Measurements from ENCODE around the gene TMEM151B. TPM values are rescaled to one million over a fixed set of nuclear protein-coding genes. Genes with fewer than 3 reads are reported as not detected.

Gene TMEM151B
- total RNA-seq, 1 donor from 2014 or later = 0.09 TPM

DNA sequence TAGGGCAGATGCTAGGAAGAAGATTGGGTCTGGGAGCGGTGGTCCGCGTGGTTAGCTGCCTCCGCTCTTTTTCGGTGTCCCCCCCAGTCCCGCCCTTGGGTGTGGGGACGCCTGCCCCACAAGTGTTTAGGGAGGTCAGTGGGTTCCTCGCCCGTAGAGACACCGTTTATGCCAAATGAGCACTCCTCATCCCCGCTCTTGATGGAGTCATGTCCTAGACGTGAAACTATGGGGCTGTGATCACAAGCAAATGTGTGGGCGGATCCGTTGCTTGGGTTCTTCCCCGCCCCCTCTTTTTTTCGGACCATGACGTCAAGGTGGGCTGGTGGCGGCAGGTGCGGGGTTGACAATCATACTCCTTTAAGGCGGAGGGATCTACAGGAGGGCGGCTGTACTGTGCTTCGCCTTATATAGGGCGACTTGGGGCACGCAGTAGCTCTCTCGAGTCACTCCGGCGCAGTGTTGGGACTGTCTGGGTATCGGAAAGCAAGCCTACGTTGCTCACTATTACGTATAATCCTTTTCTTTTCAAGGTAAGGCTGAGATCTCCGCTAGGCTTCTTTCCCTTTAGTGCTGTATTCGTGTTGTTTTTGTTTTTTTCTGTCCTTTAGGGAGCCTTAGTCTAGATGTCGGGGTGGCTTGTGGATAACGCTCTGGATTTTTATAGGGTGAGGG lies 23.4 kb upstream of the TMEM151B start, which contains the start of gene HSP90AB1:
TSS of gene HSP90AB1 (plus strand) at position 439 of the 675 bp plus-strand sequence. CDS start 1,529 bp downstream, outside the sequence.
- FAIRE-seq = no peak
- H3K27me3 Mint-ChIP-seq (ENCODE audit: low read depth, unreplicated experiment) = no peaks in the 10 kb centered on the region
- H3K27me3 ChIP-seq (ENCODE audit: insufficient read depth, low read length) = no peaks in the 10 kb centered on the region

DNA sequence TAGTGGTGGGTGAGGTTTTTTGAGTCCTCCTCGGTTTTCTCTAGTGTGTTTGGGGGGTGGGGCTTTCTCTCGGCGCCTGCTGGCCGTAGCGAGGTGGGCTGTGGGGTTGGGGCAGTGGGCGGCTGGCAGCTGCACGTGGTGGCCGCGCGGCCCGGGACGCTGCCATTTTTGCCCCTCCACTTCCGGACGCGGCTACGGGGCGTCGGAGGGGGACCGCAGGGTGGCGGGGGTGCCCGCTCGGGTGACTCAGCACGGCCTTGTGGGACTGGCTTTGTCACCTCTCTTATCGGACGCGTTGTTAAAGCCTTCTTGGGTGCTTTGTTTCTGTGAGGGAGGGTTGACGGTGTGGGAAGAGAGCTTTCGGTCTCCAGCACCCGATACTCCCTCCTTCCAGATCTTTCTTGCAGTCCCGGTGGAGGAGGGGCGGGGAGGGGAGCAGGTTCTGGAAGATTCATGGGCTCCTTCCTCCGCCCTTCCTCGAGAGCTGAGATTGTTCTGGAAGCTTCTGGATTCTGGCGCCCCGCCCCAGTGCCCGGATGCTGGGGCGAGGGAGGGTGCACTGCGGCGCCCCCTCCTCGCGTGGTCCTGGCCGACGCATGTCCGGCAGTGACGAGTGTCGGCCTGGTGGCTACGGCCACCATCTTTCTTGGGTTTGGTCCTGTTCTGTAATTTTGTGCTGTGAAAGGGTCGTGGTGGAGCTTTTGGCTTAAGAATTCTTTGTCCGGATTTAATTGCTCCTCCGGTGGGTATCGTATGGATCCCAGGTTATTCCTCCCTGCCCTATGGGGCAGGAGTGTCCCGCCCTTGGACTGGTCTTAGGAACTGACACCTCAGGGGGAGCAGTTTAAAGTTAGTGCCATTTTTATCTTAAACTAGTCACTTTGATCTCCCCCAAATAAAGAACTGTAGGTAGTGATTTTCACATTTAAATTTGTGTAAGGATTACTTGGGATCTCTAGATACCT lies 22.6 kb upstream of the TMEM151B start:
- H3K4me3 Mint-ChIP-seq (ENCODE audit: unreplicated experiment) = peak overlapping the region; percentile 98
- peaks cover 3% of the 10 kb centered on the region for H3K9me3 Mint-ChIP-seq (ENCODE audit: unreplicated experiment)
- peaks cover 32% of the 10 kb centered on the region for H3K36me3 Mint-ChIP-seq (ENCODE audit: low read depth, unreplicated experiment)

More for the DNA sequence above, 23.4 kb upstream of the TMEM151B start, which contains the start of gene HSP90AB1:
- Histone ChIP-seq H3K9ac (ENCODE audit: low read length) (peak within 1 kb of the TSS; percentile 100), H3K9me3 (ENCODE audit: insufficient read depth, low read depth, low read length) (no peaks in the 10 kb centered on the region), H2AFZ (ENCODE audit: low read depth, low read length) (peak within 1 kb of the TSS; percentile 93), H3K36me3 (ENCODE audit: insufficient read depth, low read length) (peaks cover 37% of the 10 kb centered on the region), H3K79me2 (ENCODE audit: insufficient read depth, low read length) (peaks cover 54% of the 10 kb centered on the region), H4K20me1 (ENCODE audit: insufficient read depth, low read length) (peaks cover 49% of the 10 kb centered on the region), H3K4me1 (ENCODE audit: insufficient read depth, low read length) (peaks cover 17% of the 10 kb centered on the region), H3K27ac (ENCODE audit: low read depth, low read length) (peak within 1 kb of the TSS; percentile 92), H3K4me3 (ENCODE audit: insufficient read depth, low read depth, low read length) (peak within 1 kb of the TSS; percentile 100), H3K4me2 (ENCODE audit: low read length) (peak within 1 kb of the TSS; percentile 93)
- Mint-ChIP-seq H3K27ac (ENCODE audit: unreplicated experiment) (peak within 1 kb of the TSS; percentile 98), H3K4me3 (ENCODE audit: unreplicated experiment) (peak within 1 kb of the TSS; percentile 98), H3K4me1 (ENCODE audit: low read depth, unreplicated experiment) (peaks cover 30% of the 10 kb centered on the region), H3K36me3 (ENCODE audit: low read depth, unreplicated experiment) (peaks cover 30% of the 10 kb centered on the region), H3K9me3 (ENCODE audit: unreplicated experiment) (peaks cover 3% of the 10 kb centered on the region)
- DNase-seq (ENCODE audit: low read depth) = peak; percentile 100
- TF ChIP-seq, protein P1, sequence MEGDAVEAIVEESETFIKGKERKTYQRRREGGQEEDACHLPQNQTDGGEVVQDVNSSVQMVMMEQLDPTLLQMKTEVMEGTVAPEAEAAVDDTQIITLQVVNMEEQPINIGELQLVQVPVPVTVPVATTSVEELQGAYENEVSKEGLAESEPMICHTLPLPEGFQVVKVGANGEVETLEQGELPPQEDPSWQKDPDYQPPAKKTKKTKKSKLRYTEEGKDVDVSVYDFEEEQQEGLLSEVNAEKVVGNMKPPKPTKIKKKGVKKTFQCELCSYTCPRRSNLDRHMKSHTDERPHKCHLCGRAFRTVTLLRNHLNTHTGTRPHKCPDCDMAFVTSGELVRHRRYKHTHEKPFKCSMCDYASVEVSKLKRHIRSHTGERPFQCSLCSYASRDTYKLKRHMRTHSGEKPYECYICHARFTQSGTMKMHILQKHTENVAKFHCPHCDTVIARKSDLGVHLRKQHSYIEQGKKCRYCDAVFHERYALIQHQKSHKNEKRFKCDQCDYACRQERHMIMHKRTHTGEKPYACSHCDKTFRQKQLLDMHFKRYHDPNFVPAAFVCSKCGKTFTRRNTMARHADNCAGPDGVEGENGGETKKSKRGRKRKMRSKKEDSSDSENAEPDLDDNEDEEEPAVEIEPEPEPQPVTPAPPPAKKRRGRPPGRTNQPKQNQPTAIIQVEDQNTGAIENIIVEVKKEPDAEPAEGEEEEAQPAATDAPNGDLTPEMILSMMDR (IDR thresholded peaks at IDR 0.05; ENCODE audit: insufficient read depth, low read depth, low read length) = no peak
- no peak for TF ChIP-seq EZH2 (IDR thresholded peaks at IDR 0.05; ENCODE audit: insufficient read depth, low read length)

More for the DNA sequence above, 22.6 kb upstream of the TMEM151B start:
- H3K27me3 ChIP-seq (ENCODE audit: insufficient read depth, low read length) = no peaks in the 10 kb centered on the region
- H3K9ac ChIP-seq (ENCODE audit: low read length) = peak overlapping the region; percentile 100
- H3K27ac ChIP-seq (ENCODE audit: low read depth, low read length) = peak overlapping the region; percentile 92
- TF ChIP-seq, protein P1 (IDR thresholded peaks at IDR 0.05; ENCODE audit: insufficient read depth, low read depth, low read length) = no peak
- no peak for TF ChIP-seq EZH2 (IDR thresholded peaks at IDR 0.05; ENCODE audit: insufficient read depth, low read length)
- peak overlapping the region; percentile 93 for H3K4me2 ChIP-seq (ENCODE audit: low read length)
- no peak overlapping the region for H2AFZ ChIP-seq (ENCODE audit: low read depth, low read length)
- peaks cover 35% of the 10 kb centered on the region for H3K4me1 Mint-ChIP-seq (ENCODE audit: low read depth, unreplicated experiment)
- H3K36me3 ChIP-seq (ENCODE audit: insufficient read depth, low read length) = peaks cover 42% of the 10 kb centered on the region
- H3K27me3 Mint-ChIP-seq (ENCODE audit: low read depth, unreplicated experiment) = no peaks in the 10 kb centered on the region
- H3K27ac Mint-ChIP-seq (ENCODE audit: unreplicated experiment) = peak overlapping the region; percentile 98
- FAIRE-seq (no peak), DNase-seq (ENCODE audit: low read depth) (no peak)
- H3K9me3 ChIP-seq (ENCODE audit: insufficient read depth, low read depth, low read length) = no peaks in the 10 kb centered on the region
- H3K4me3 ChIP-seq (ENCODE audit: insufficient read depth, low read depth, low read length) = peak overlapping the region; percentile 100
- H3K4me1 ChIP-seq (ENCODE audit: insufficient read depth, low read length) = peaks cover 17% of the 10 kb centered on the region
- H3K79me2 ChIP-seq (ENCODE audit: insufficient read depth, low read length) = peaks cover 61% of the 10 kb centered on the region
- peaks cover 57% of the 10 kb centered on the region for H4K20me1 ChIP-seq (ENCODE audit: insufficient read depth, low read length)

All from astrocyte (in vitro differentiated cells and primary cell).